Trophoblast cell (in vitro differentiated cells and primary cell): ENCODE data around the gene ALDH3A2.
"Not testable (repeated sequence)": the region's sequence is repeated elsewhere in the genome, so short reads cannot be mapped to it uniquely, and the experiment has no call there.

Experiments
- DNase-seq, 2 donors: peaks; one replicate each; pipeline ENCODE4 v3.0.0-alpha.2; 2016
- H2AFZ ChIP-seq: 2 replicates; pipeline ENCODE4 v1.6.1; 2013; ENCODE audit warnings: low read length, moderate library complexity, mild to moderate bottlenecking; ENCODE audit not compliant: insufficient read depth, poor library complexity
- H2AK5ac ChIP-seq: 2 replicates; pipeline ENCODE4 v1.6.1; 2013; ENCODE audit warnings: mild to moderate bottlenecking, low read length
- H2BK120ac ChIP-seq: 2 replicates; pipeline ENCODE4 v1.6.1; 2013; ENCODE audit warnings: low read length, mild to moderate bottlenecking, moderate library complexity; ENCODE audit not compliant: insufficient read depth, poor library complexity
- H2BK12ac ChIP-seq: 2 replicates; pipeline ENCODE4 v1.6.1; 2013; ENCODE audit warnings: mild to moderate bottlenecking, low read length, moderate library complexity
- H2BK5ac ChIP-seq: 2 replicates; pipeline ENCODE4 v1.6.1; 2013; ENCODE audit warnings: low read length, low read depth, moderate library complexity, mild to moderate bottlenecking; ENCODE audit not compliant: poor library complexity
- H3K14ac ChIP-seq: 2 replicates; pipeline ENCODE4 v1.6.1; 2013; ENCODE audit warnings: mild to moderate bottlenecking, low read length
- H3K18ac ChIP-seq: 2 replicates; pipeline ENCODE4 v1.6.1; 2013; ENCODE audit warnings: mild to moderate bottlenecking, low read length
- H3K23ac ChIP-seq: 2 replicates; pipeline ENCODE4 v1.6.1; 2013; ENCODE audit warnings: low read length
- H3K27ac ChIP-seq: 2 replicates; pipeline ENCODE4 v1.5.1; 2013; ENCODE audit warnings: low read depth, mild to moderate bottlenecking, inconsistent platforms, low read length, moderate library complexity
- H3K27me3 ChIP-seq: 2 replicates; pipeline ENCODE4 v1.6.1; 2013; ENCODE audit warnings: inconsistent platforms, mild to moderate bottlenecking, low read length, moderate library complexity; ENCODE audit not compliant: insufficient read depth
- H3K36me3 ChIP-seq, 2 experiments: 1 replicate in 1 of 2; 2 replicates in 1 of 2; pipeline ENCODE4 v1.6.1; 2013; ENCODE audit warnings: low read length in 2 of 2, mild to moderate bottlenecking in 2 of 2, moderate library complexity in 1 of 2; ENCODE audit not compliant: insufficient read depth in 2 of 2, control insufficient read depth in 1 of 2
- H3K4ac ChIP-seq: 2 replicates; pipeline ENCODE4 v1.6.1; 2013; ENCODE audit warnings: low read depth, mild to moderate bottlenecking, low read length, moderate library complexity
- H3K4me1 ChIP-seq, 2 experiments: 1 replicate in 1 of 2; 2 replicates in 1 of 2; pipeline ENCODE4 v1.6.1; 2013; ENCODE audit warnings: low read length in 2 of 2, mild to moderate bottlenecking in 2 of 2, moderate library complexity in 1 of 2; ENCODE audit not compliant: insufficient read depth in 2 of 2, control insufficient read depth in 1 of 2
- H3K4me2 ChIP-seq: 2 replicates; pipeline ENCODE4 v1.6.1; 2013; ENCODE audit warnings: inconsistent platforms, mild to moderate bottlenecking, low read length, moderate library complexity
- H3K4me3 ChIP-seq: 2 replicates; pipeline ENCODE4 v1.5.1; 2013; ENCODE audit warnings: mild to moderate bottlenecking, low read depth, low read length, inconsistent platforms
- H3K79me1 ChIP-seq: one replicate; pipeline ENCODE4 v1.6.1; 2013; ENCODE audit warnings: low read length
- H3K79me2 ChIP-seq: 2 replicates; pipeline ENCODE4 v1.6.1; 2013; ENCODE audit warnings: low read length, mild to moderate bottlenecking; ENCODE audit not compliant: control insufficient read depth, insufficient read depth, poor library complexity
- H3K9ac ChIP-seq: 2 replicates; pipeline ENCODE4 v1.6.1; 2013; ENCODE audit warnings: mild to moderate bottlenecking, low read length
- H3K9me3 ChIP-seq: 2 replicates; pipeline ENCODE4 v1.6.1; 2013; ENCODE audit warnings: low read depth, mild to moderate bottlenecking, control low read depth, inconsistent platforms, low read length; ENCODE audit not compliant: insufficient read depth
- H4K12ac ChIP-seq: 2 replicates; pipeline ENCODE4 v1.6.1; 2013; ENCODE audit warnings: low read depth, mild to moderate bottlenecking, low read length, moderate library complexity
- H4K8ac ChIP-seq: 2 replicates; pipeline ENCODE4 v1.6.1; 2013; ENCODE audit warnings: low read depth, mild to moderate bottlenecking, low read length, moderate library complexity
- H4K91ac ChIP-seq: one replicate; pipeline ENCODE4 v1.6.1; 2013; ENCODE audit warnings: low read depth, mild to moderate bottlenecking, low read length, moderate library complexity
- WGBS: extraction: QIAGEN DNeasy Blood & Tissue Kit; methylation state at CpG from one replicate; pipeline ENCODE4 v1.1.7; 2013; ENCODE audit warnings: missing lambda C conversion rate; ENCODE audit not compliant: insufficient read length, insufficient coverage; ENCODE audit errors: extremely low coverage; 5-methylcytosine and 5-hydroxymethylcytosine counted together

The ALDH3A2 gene

GRCh38 chr17:19678581-19679453, 30.3 kb downstream of the ALDH3A2 start:
- no peak overlapping the region for H2AFZ ChIP-seq
- H2BK5ac ChIP-seq = no peak overlapping the region
- no peak for DNase-seq
- no peaks in the 10 kb centered on the region for H3K79me1 ChIP-seq
- no peak overlapping the region for H2BK120ac ChIP-seq
- no peak overlapping the region for H4K91ac ChIP-seq
- no peak overlapping the region for H2AK5ac ChIP-seq
- peaks cover 2 to 3% of the 10 kb centered on the region in 2 experiments for H3K4me1 ChIP-seq
- H3K4ac ChIP-seq = no peak overlapping the region
- no peak overlapping the region for H3K4me2 ChIP-seq
- H3K23ac ChIP-seq = no peak overlapping the region
- H3K9ac ChIP-seq = no peak overlapping the region
- no CpG with 5 or more reads among the region's 18 CpGs for WGBS
- no peak overlapping the region for H4K8ac ChIP-seq
- H3K79me2 ChIP-seq = no peaks in the 10 kb centered on the region
- no peaks in the 10 kb centered on the region for H3K27me3 ChIP-seq
- no peak overlapping the region for H3K14ac ChIP-seq
- H3K18ac ChIP-seq = no peak overlapping the region
- H3K36me3 ChIP-seq = no peaks in the 10 kb centered on the region
- H4K12ac ChIP-seq = no peak overlapping the region
- H2BK12ac ChIP-seq = no peak overlapping the region
- H3K9me3 ChIP-seq = no peaks in the 10 kb centered on the region
- H3K4me3 ChIP-seq = no peak overlapping the region
- no peak overlapping the region for H3K27ac ChIP-seq

- Histone ChIP-seq H4K12ac (no peak overlapping the region), H3K36me3 (no peaks in the 10 kb centered on the region), H3K79me2 (no peaks in the 10 kb centered on the region), H3K27me3 (no peaks in the 10 kb centered on the region), H3K14ac (no peak overlapping the region), H3K4me2 (no peak overlapping the region), H4K8ac (no peak overlapping the region), H3K9ac (no peak overlapping the region), H2BK5ac (no peak overlapping the region), H3K27ac (no peak overlapping the region), H3K4me1 (no peaks in the 10 kb centered on the region), H4K91ac (no peak overlapping the region), H3K23ac (no peak overlapping the region), H3K4me3 (no peak overlapping the region), H2AFZ (no peak overlapping the region), H3K79me1 (no peaks in the 10 kb centered on the region), H3K4ac (no peak overlapping the region), H2BK120ac (no peak overlapping the region), H2AK5ac (no peak overlapping the region), H3K9me3 (peaks cover 3% of the 10 kb centered on the region), H2BK12ac (no peak overlapping the region), H3K18ac (no peak overlapping the region)
- no CpG with 5 or more reads among the region's 2 CpGs for WGBS
- DNase-seq = no peak
Observed at GRCh38 chr17:19683117-19683516, 34.6 kb downstream of the ALDH3A2 start.

- not testable (repeated sequence) for H2BK5ac ChIP-seq, H3K9ac ChIP-seq, H3K79me2 ChIP-seq, H3K4me2 ChIP-seq, H2BK120ac ChIP-seq, H4K12ac ChIP-seq, H3K4ac ChIP-seq, H3K36me3 ChIP-seq, H3K79me1 ChIP-seq, H2AFZ ChIP-seq, H4K91ac ChIP-seq, H3K27ac ChIP-seq, H3K18ac ChIP-seq, H3K14ac ChIP-seq, H3K4me1 ChIP-seq, H2BK12ac ChIP-seq, H3K23ac ChIP-seq, DNase-seq, H3K9me3 ChIP-seq, H3K4me3 ChIP-seq, H3K27me3 ChIP-seq, H4K8ac ChIP-seq, H2AK5ac ChIP-seq
- WGBS = no CpG with 5 or more reads among the region's 32 CpGs
Observed at GRCh38 chr17:19684909-19685580, 36.5 kb downstream of the ALDH3A2 start.

GRCh38 chr17:19686400-19687090, 38.0 kb downstream of the ALDH3A2 start:
- H4K91ac ChIP-seq = no peak overlapping the region
- no CpG with 5 or more reads among the region's 2 CpGs for WGBS

More at GRCh38 chr17:19686400-19687090, 38.0 kb downstream of the ALDH3A2 start:
- no peak overlapping the region for H2BK12ac ChIP-seq
- H3K4me1 ChIP-seq = no peaks in the 10 kb centered on the region
- no peak overlapping the region for H4K8ac ChIP-seq
- no peak overlapping the region for H2BK120ac ChIP-seq
- H3K4ac ChIP-seq = no peak overlapping the region
- no peak overlapping the region for H4K12ac ChIP-seq
- H3K9ac ChIP-seq = no peak overlapping the region
- no peaks in the 10 kb centered on the region for H3K79me2 ChIP-seq
- no peak overlapping the region for H3K27ac ChIP-seq
- no peak overlapping the region for H3K4me2 ChIP-seq
- H2AK5ac ChIP-seq = no peak overlapping the region
- H3K23ac ChIP-seq = no peak overlapping the region
- peaks cover 3% of the 10 kb centered on the region for H3K9me3 ChIP-seq
- no peaks in the 10 kb centered on the region for H3K79me1 ChIP-seq
- no peak overlapping the region for H2BK5ac ChIP-seq
- no peaks in the 10 kb centered on the region for H3K36me3 ChIP-seq
- H3K27me3 ChIP-seq = no peaks in the 10 kb centered on the region
- no peak overlapping the region for H3K4me3 ChIP-seq
- no peak overlapping the region for H3K14ac ChIP-seq
- no peak overlapping the region for H3K18ac ChIP-seq
- no peak for DNase-seq
- no peak overlapping the region for H2AFZ ChIP-seq
